ENCODE results near the gene EEF1A2.

DNA sequence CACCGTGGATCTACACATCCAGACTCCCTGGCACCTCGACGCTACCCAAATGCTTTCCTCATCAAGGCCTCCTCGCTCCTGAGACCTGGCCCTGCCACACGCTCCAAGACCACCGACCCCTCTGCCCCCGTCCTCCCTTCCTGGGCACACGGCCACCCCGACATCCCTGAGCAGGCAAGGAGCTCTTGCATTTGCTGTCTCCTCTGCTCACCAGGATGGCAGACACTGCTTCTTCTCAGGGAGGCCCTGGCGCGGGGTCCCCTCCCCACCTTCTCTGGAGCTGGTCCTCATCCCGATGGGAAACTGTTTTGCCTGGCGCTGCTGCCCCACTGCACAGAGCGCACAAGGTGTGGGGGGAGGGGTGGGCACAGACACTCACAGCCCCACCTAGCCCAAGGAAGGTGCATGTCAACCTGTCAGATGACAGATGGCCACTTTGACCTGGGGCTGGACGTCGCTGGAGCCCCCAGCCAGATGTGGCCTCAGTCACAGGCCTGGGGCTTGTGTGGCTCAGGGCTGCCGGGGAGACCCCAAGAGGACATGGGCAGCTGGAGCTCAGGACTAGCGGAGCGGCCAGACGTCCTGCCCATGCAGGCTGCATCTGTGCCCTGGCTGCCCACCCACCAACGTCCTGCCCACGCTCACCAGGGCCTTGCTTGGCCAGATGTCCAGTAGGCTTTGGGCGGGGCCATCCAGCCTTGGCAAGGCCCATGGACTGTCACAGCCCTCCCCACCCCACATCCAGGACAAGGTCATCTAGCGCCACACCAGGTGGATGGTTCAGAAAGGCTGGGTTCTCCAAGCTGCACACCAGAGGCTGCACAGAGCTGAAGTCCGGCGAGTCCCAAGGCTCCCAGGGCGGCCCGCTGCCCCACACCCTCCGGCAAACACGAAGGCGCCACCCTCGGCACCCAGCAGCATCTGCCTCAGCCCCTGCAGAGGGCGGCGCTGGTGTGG is 20.3 kb downstream of the EEF1A2 start:
- TF ChIP-seq PATZ1 (CRISPR knock-in tag; IDR thresholded peaks at IDR 0.05; ENCODE audit: borderline replicate concordance) (no peak), RARB (CRISPR knock-in tag; IDR thresholded peaks at IDR 0.05) (no peak), CSRNP3 (CRISPR knock-in tag; IDR thresholded peaks at IDR 0.05) (no peak), ZFP30 (CRISPR knock-in tag; IDR thresholded peaks at IDR 0.05) (no peak), TSHZ2 (CRISPR knock-in tag; IDR thresholded peaks at IDR 0.05) (no peak), ZC3H10 (CRISPR knock-in tag; IDR thresholded peaks at IDR 0.05) (no peak), SNAI2 (CRISPR knock-in tag; IDR thresholded peaks at IDR 0.05) (no peak), ZNF565 (CRISPR knock-in tag; conservative IDR thresholded peaks at IDR 0.05; ENCODE audit: low read depth) (no peak), TOX (CRISPR knock-in tag; IDR thresholded peaks at IDR 0.05; ENCODE audit: borderline replicate concordance) (no peak), OSR1 (CRISPR knock-in tag; IDR thresholded peaks at IDR 0.05) (no peak), PPARA (CRISPR knock-in tag; IDR thresholded peaks at IDR 0.05; ENCODE audit: borderline replicate concordance) (no peak), ISL1 (CRISPR knock-in tag; IDR thresholded peaks at IDR 0.05) (no peak), ZNF70 (CRISPR knock-in tag; IDR thresholded peaks at IDR 0.05) (no peak)
- TF ChIP-seq, protein P1, sequence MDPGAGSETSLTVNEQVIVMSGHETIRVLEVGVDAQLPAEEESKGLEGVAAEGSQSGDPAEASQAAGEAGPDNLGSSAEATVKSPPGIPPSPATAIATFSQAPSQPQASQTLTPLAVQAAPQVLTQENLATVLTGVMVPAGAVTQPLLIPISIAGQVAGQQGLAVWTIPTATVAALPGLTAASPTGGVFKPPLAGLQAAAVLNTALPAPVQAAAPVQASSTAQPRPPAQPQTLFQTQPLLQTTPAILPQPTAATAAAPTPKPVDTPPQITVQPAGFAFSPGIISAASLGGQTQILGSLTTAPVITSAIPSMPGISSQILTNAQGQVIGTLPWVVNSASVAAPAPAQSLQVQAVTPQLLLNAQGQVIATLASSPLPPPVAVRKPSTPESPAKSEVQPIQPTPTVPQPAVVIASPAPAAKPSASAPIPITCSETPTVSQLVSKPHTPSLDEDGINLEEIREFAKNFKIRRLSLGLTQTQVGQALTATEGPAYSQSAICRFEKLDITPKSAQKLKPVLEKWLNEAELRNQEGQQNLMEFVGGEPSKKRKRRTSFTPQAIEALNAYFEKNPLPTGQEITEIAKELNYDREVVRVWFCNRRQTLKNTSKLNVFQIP (CRISPR knock-in tag; IDR thresholded peaks at IDR 0.05; ENCODE audit: borderline replicate concordance, low read depth), result no peak

Data from SK-N-SH treated with all-trans-retinoic acid at 6 μM for 48 hours (cell line).